ENCODE results near the gene TBC1D1. TPM values are rescaled to one million over a fixed set of nuclear protein-coding genes. Genes with fewer than 3 reads are reported as not detected.

TBC1D1 gene
- total and polyA plus RNA-seq, 2 of the 8 experiments (the other 6 are each of a cell fraction or from before 2014, with no cell fraction given), result 96.9 to 162 TPM

DNA sequence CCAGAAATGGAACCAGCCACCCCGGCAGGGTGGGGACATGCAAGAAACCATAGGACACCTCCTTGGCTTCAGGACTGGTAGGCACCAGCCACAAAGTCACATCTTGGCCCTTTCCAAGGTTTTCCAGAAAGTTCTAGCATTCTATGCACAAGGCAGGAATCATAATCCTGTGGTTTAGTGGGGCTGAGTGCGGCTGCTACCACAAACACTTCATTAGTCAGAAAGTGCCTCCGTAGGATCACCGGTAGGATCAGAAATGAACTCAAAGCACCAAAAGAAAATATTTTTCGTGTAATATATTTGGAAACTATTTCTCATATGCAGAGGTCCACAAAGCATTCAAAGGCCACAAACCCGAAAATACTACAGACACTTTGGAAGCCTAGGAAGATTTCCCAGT lies 261.0 kb downstream of the TBC1D1 start (continued):
- TF ChIP-seq, protein P1, sequence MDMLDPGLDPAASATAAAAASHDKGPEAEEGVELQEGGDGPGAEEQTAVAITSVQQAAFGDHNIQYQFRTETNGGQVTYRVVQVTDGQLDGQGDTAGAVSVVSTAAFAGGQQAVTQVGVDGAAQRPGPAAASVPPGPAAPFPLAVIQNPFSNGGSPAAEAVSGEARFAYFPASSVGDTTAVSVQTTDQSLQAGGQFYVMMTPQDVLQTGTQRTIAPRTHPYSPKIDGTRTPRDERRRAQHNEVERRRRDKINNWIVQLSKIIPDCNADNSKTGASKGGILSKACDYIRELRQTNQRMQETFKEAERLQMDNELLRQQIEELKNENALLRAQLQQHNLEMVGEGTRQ (IDR thresholded peaks at IDR 0.05; ENCODE audit: low read length), result no peak
- TF ChIP-seq JUND (IDR thresholded peaks at IDR 0.05; ENCODE audit: low read length), result no peak
- TF ChIP-seq KDM4A (IDR thresholded peaks at IDR 0.05; ENCODE audit: low read depth, low read length, severe bottlenecking), result no peak
- no peak for TF ChIP-seq POU5F1 (IDR thresholded peaks at IDR 0.05; ENCODE audit: low read depth, low read length)
- no peak for TF ChIP-seq EZH2 (IDR thresholded peaks at IDR 0.05; ENCODE audit: low read depth, low read length, severe bottlenecking)
- TF ChIP-seq NRF1 (IDR thresholded peaks at IDR 0.05; ENCODE audit: low read depth, low read length), result no peak
- no peak for TF ChIP-seq SRF (IDR thresholded peaks at IDR 0.05; ENCODE audit: low read depth, low read length)
